Astrocyte (in vitro differentiated cells and primary cell): ENCODE data around the gene KIRREL3. TPM values are rescaled to one million over a fixed set of nuclear protein-coding genes. Genes with fewer than 3 reads are reported as not detected.

Experiments
- DNase-seq: peaks from one replicate; pipeline ENCODE4 v3.0.0-alpha.2; 2010; ENCODE audit warnings: low read depth
- FAIRE-seq: peaks from 2 replicates; lab custom pipeline; 2011; peaks lifted over from hg19 to GRCh38; lab: Jason Lieb, UNC
- H2AFZ ChIP-seq: 2 replicates; pipeline ENCODE4 v1.6.0; 2012; ENCODE audit warnings: low read depth, low read length, inconsistent platforms
- H3K27ac ChIP-seq: 2 replicates; pipeline ENCODE4 v1.5.1; 2011; ENCODE audit warnings: low read depth, low read length, inconsistent platforms
- H3K27me3 ChIP-seq: 2 replicates; pipeline ENCODE4 v1.6.0; 2011; ENCODE audit warnings: low read length, inconsistent platforms; ENCODE audit not compliant: insufficient read depth
- H3K36me3 ChIP-seq: 2 replicates; pipeline ENCODE4 v1.5.1; 2011; ENCODE audit warnings: low read length, inconsistent platforms; ENCODE audit not compliant: insufficient read depth
- H3K4me1 ChIP-seq: 2 replicates; pipeline ENCODE4 v1.5.1; 2011; ENCODE audit warnings: low read length, inconsistent platforms; ENCODE audit not compliant: insufficient read depth
- H3K4me2 ChIP-seq: 2 replicates; pipeline ENCODE4 v1.6.0; 2012; ENCODE audit warnings: low read length, inconsistent platforms
- H3K4me3 ChIP-seq: 2 replicates; pipeline ENCODE4 v1.5.1; 2011; ENCODE audit warnings: low read depth, mild to moderate bottlenecking, low read length, inconsistent platforms; ENCODE audit not compliant: insufficient read depth
- H3K79me2 ChIP-seq: 2 replicates; pipeline ENCODE4 v1.6.0; 2012; ENCODE audit warnings: mild to moderate bottlenecking, low read length, inconsistent platforms; ENCODE audit not compliant: insufficient read depth
- H3K9ac ChIP-seq: 2 replicates; pipeline ENCODE4 v1.6.0; 2012; ENCODE audit warnings: mild to moderate bottlenecking, low read length, inconsistent platforms
- H3K9me3 ChIP-seq: 2 replicates; pipeline ENCODE4 v1.5.1; 2012; ENCODE audit warnings: low read depth, mild to moderate bottlenecking, low read length, inconsistent platforms; ENCODE audit not compliant: insufficient read depth
- H4K20me1 ChIP-seq: 2 replicates; pipeline ENCODE4 v1.6.0; 2012; ENCODE audit warnings: low read length, inconsistent platforms; ENCODE audit not compliant: insufficient read depth
- H3K27ac Mint-ChIP-seq: one replicate; pipeline ENCODE4 v1.8.0; 2021; ENCODE audit warnings: mild to moderate bottlenecking, mixed read lengths; ENCODE audit not compliant: unreplicated experiment
- H3K27me3 Mint-ChIP-seq: one replicate; pipeline ENCODE4 v1.8.0; 2021; ENCODE audit warnings: low read depth, mixed read lengths; ENCODE audit not compliant: unreplicated experiment
- H3K36me3 Mint-ChIP-seq: one replicate; pipeline ENCODE4 v1.8.0; 2021; ENCODE audit warnings: low read depth, mixed read lengths; ENCODE audit not compliant: unreplicated experiment
- H3K4me1 Mint-ChIP-seq: one replicate; pipeline ENCODE4 v1.8.0; 2021; ENCODE audit warnings: low read depth, mixed read lengths; ENCODE audit not compliant: unreplicated experiment
- H3K4me3 Mint-ChIP-seq: one replicate; pipeline ENCODE4 v1.8.0; 2021; ENCODE audit warnings: mild to moderate bottlenecking, moderate library complexity, mixed read lengths; ENCODE audit not compliant: unreplicated experiment
- H3K9me3 Mint-ChIP-seq: one replicate; pipeline ENCODE4 v1.8.0; 2021; ENCODE audit warnings: mild to moderate bottlenecking, mixed read lengths; ENCODE audit not compliant: unreplicated experiment
- EZH2 ChIP-seq: IDR thresholded peaks from 2 replicates; pipeline ENCODE4 v1.6.1; 2012; ENCODE audit warnings: mild to moderate bottlenecking, low read length, inconsistent platforms; ENCODE audit not compliant: insufficient read depth
- total RNA-seq: library from RNA; stranded (reverse); gene quantifications from 2 replicates; pipeline ENCODE4 v1.2.1, GENCODE V29; 2021
- TF ChIP-seq, protein P1 (sequence below): IDR thresholded peaks from 2 replicates; pipeline ENCODE4 v1.5.1; 2011; ENCODE audit warnings: low read depth, mild to moderate bottlenecking, inconsistent platforms, low read length, moderate library complexity; ENCODE audit not compliant: insufficient read depth

Gene KIRREL3
- total RNA-seq, 1 donor from 2014 or later = 0.91 TPM

DNA sequence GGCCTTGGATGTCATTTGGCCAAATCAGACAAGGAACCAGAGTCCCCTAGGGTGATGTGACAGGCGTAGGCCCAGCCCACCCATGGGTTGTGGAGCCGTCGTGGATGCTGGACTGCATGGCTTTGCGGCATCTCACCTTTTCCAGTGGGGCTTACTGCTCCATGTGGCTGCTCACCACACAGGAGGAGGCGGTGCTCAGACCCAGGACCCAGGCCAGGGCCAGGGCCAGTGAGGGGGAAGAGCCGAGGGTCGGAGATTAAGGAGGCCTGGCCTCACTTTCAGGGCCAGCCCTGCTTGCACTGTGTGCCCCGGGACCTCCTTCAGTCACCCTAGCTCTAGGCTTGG lies 539.5 kb downstream of the KIRREL3 start:
- H3K27me3 Mint-ChIP-seq = peaks cover 44% of the 10 kb centered on the region
- DNase-seq (no peak), FAIRE-seq (no peak)
- no peak overlapping the region for H3K27ac ChIP-seq
- TF ChIP-seq, protein P1, sequence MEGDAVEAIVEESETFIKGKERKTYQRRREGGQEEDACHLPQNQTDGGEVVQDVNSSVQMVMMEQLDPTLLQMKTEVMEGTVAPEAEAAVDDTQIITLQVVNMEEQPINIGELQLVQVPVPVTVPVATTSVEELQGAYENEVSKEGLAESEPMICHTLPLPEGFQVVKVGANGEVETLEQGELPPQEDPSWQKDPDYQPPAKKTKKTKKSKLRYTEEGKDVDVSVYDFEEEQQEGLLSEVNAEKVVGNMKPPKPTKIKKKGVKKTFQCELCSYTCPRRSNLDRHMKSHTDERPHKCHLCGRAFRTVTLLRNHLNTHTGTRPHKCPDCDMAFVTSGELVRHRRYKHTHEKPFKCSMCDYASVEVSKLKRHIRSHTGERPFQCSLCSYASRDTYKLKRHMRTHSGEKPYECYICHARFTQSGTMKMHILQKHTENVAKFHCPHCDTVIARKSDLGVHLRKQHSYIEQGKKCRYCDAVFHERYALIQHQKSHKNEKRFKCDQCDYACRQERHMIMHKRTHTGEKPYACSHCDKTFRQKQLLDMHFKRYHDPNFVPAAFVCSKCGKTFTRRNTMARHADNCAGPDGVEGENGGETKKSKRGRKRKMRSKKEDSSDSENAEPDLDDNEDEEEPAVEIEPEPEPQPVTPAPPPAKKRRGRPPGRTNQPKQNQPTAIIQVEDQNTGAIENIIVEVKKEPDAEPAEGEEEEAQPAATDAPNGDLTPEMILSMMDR = no peak
- TF ChIP-seq EZH2 = no peak
- no peaks in the 10 kb centered on the region for H3K36me3 Mint-ChIP-seq
- H3K4me1 ChIP-seq = no peaks in the 10 kb centered on the region
- no peak overlapping the region for H3K4me2 ChIP-seq
- H3K79me2 ChIP-seq = no peaks in the 10 kb centered on the region
- H3K4me3 ChIP-seq = no peak overlapping the region
- H3K9me3 Mint-ChIP-seq = peaks cover 5% of the 10 kb centered on the region
- H2AFZ ChIP-seq = no peak overlapping the region
- H3K4me1 Mint-ChIP-seq = no peaks in the 10 kb centered on the region
- H3K9ac ChIP-seq = no peak overlapping the region
- H3K4me3 Mint-ChIP-seq = no peak overlapping the region
- H3K27ac Mint-ChIP-seq = no peak overlapping the region
- H3K9me3 ChIP-seq = peaks cover 2% of the 10 kb centered on the region
- H3K27me3 ChIP-seq = peaks cover 10% of the 10 kb centered on the region
- H3K36me3 ChIP-seq = no peaks in the 10 kb centered on the region
- no peaks in the 10 kb centered on the region for H4K20me1 ChIP-seq

DNA sequence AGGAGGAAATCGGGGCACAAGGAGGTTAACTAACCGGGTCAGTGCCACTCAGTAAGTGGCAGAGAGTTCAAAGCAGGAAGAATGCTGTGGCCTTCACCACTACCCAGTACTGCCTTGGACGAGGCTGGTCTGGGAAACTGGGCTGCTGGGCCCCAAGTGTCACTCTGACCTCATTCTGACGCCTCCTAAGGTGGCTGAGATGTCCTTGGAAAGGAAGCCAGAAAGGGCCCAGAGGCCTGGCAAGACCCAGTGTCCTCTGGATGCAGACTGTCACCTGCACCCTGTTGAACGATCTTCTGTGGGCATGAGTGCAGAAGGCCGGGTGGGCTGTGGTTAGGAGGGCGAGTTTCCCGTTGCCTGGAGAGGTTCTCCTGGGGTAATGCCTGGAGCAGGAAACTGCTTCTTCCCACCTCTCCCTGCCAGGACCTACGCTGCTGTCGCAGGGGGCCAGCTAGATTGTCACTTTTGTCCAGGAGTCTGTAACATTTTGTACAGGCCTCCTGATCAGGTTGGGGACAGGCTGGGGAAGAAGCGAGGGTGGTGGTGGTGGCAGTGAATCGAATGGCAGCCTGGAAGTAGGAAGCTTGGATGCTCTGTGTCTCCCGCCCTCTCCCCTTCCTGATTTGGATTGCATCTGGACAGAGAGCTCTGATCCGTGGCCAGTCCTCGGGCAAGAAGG lies 540.0 kb downstream of the KIRREL3 start:
- peaks cover 5% of the 10 kb centered on the region for H3K9me3 Mint-ChIP-seq
- H3K4me3 Mint-ChIP-seq = no peak overlapping the region
- Histone ChIP-seq H3K27ac (no peak overlapping the region), H3K9me3 (peaks cover 2% of the 10 kb centered on the region), H3K4me3 (no peak overlapping the region), H3K4me2 (no peak overlapping the region), H4K20me1 (no peaks in the 10 kb centered on the region), H3K79me2 (no peaks in the 10 kb centered on the region), H3K27me3 (peaks cover 7% of the 10 kb centered on the region), H3K4me1 (no peaks in the 10 kb centered on the region), H3K9ac (no peak overlapping the region), H3K36me3 (no peaks in the 10 kb centered on the region), H2AFZ (no peak overlapping the region)
- FAIRE-seq = no peak
- H3K4me1 Mint-ChIP-seq = no peaks in the 10 kb centered on the region
- DNase-seq = no peak
- no peak for TF ChIP-seq EZH2
- TF ChIP-seq, protein P1 = no peak
- no peak overlapping the region for H3K27ac Mint-ChIP-seq
- peaks cover 40% of the 10 kb centered on the region for H3K27me3 Mint-ChIP-seq
- H3K36me3 Mint-ChIP-seq = no peaks in the 10 kb centered on the region

DNA sequence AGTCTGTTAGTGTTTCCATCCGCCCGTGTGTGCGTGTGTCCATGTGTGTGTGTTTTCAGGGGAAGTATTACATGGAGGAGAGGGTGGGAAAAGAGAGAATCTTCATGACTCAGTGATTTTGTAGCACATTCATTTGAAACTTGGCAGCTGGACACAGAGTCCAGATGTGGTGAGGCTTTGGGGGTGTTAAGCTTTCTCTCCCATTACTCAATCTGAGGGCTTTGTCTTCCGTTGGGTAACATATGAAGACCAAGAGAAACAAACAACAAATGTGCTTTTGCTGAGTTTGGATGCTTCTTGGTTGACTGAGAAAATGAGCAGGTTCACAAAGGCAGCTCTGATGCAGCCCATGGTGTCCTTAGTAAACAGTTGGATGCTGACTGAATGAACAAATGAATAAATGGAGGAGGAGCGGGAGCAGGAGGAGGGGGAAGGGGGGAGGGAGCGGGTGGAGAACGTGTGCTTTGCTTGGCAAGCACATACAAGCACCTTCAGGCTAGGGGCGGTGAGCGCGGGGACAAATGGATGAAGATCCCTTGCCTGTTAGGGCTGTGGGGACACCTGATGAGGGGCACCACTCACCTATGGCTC lies 540.8 kb downstream of the KIRREL3 start:
- Mint-ChIP-seq H3K4me3 (no peak overlapping the region), H3K4me1 (no peaks in the 10 kb centered on the region), H3K27me3 (peaks cover 38% of the 10 kb centered on the region), H3K36me3 (no peaks in the 10 kb centered on the region), H3K27ac (no peak overlapping the region), H3K9me3 (no peaks in the 10 kb centered on the region)
- Histone ChIP-seq H3K36me3 (no peaks in the 10 kb centered on the region), H3K9ac (no peak overlapping the region), H3K9me3 (peaks cover 2% of the 10 kb centered on the region), H2AFZ (no peak overlapping the region), H3K27me3 (peaks cover 4% of the 10 kb centered on the region), H3K4me1 (no peaks in the 10 kb centered on the region), H3K4me3 (no peak overlapping the region), H3K27ac (no peak overlapping the region), H3K4me2 (no peak overlapping the region), H4K20me1 (no peaks in the 10 kb centered on the region), H3K79me2 (no peaks in the 10 kb centered on the region)
- FAIRE-seq (no peak), DNase-seq (peak; percentile 38)
- TF ChIP-seq EZH2 = no peak
- TF ChIP-seq, protein P1 = no peak
